GM21360 (cell line): ENCODE data around the gene B3GNT7.

ENCODE experiments used
- ATAC-seq: cut with Tn5 transposase; IDR thresholded peaks from one replicate; pipeline ENCODE4 v1.9.1; 2021; ENCODE audit warnings: mild to moderate bottlenecking, moderate library complexity; ENCODE audit not compliant: unreplicated experiment

Gene B3GNT7

GRCh38 chr2:231383416-231384108, 11.9 kb upstream of the B3GNT7 start:
- no peak for ATAC-seq

- ATAC-seq: no peak
Observed at GRCh38 chr2:231384109-231384435, 11.4 kb upstream of the B3GNT7 start.

- no peak for ATAC-seq
Observed at GRCh38 chr2:231384970-231385369, 10.5 kb upstream of the B3GNT7 start.

GRCh38 chr2:231385429-231385828, 10.1 kb upstream of the B3GNT7 start:
- no peak for ATAC-seq

GRCh38 chr2:231386446-231386845, 9.1 kb upstream of the B3GNT7 start:
- no peak for ATAC-seq

GRCh38 chr2:231387904-231388724, 7.4 kb upstream of the B3GNT7 start:
- ATAC-seq: no peak

- no peak for ATAC-seq
Observed at GRCh38 chr2:231388725-231389346, 6.7 kb upstream of the B3GNT7 start.

- ATAC-seq: no peak
Observed at GRCh38 chr2:231390667-231391066, 4.8 kb upstream of the B3GNT7 start.

- ATAC-seq: no peak
Observed at GRCh38 chr2:231391981-231392380, 3.5 kb upstream of the B3GNT7 start.

- no peak for ATAC-seq
Observed at GRCh38 chr2:231392431-231393148, 2.9 kb upstream of the B3GNT7 start.

- ATAC-seq: no peak
Observed at GRCh38 chr2:231393149-231394131, 2.1 kb upstream of the B3GNT7 start.

GRCh38 chr2:231394211-231395141, 1.0 kb upstream of the B3GNT7 start:
- peak; percentile 50 for ATAC-seq

- no peak for ATAC-seq
Observed at GRCh38 chr2:231396058-231396821, 730 bp downstream of the B3GNT7 start.

GRCh38 chr2:231397011-231397927, 1.8 kb downstream of the B3GNT7 start:
- ATAC-seq: no peak

- ATAC-seq: no peak
Observed at GRCh38 chr2:231397928-231398294, 2.4 kb downstream of the B3GNT7 start.

GRCh38 chr2:231398585-231398984, 3.1 kb downstream of the B3GNT7 start:
- no peak for ATAC-seq
